Muscle of leg (tissue), 11 donors: ENCODE measurements around the gene CTTNBP2NL. TPM values are rescaled to one million over a fixed set of nuclear protein-coding genes. Genes with fewer than 3 reads are reported as not detected.

Experiments used
- DNase-seq: peaks from one replicate; pipeline ENCODE4 v3.0.0; 2013
- H3K27ac ChIP-seq: one replicate; pipeline ENCODE4 v1.5.1; 2013; ENCODE audit warnings: mild to moderate bottlenecking, low read length, control low read depth
- H3K27me3 ChIP-seq: one replicate; pipeline ENCODE4 v1.6.1; 2013; ENCODE audit warnings: low read length; ENCODE audit not compliant: control insufficient read depth, insufficient read depth
- H3K36me3 ChIP-seq: one replicate; pipeline ENCODE4 v1.6.1; 2013; ENCODE audit warnings: low read length; ENCODE audit not compliant: control insufficient read depth, insufficient read depth
- H3K4me1 ChIP-seq: one replicate; pipeline ENCODE4 v1.6.1; 2013; ENCODE audit warnings: low read length; ENCODE audit not compliant: control insufficient read depth, insufficient read depth
- H3K4me3 ChIP-seq: one replicate; pipeline ENCODE4 v1.5.1; 2013; ENCODE audit warnings: low read length, control low read depth
- H3K9me3 ChIP-seq: replicated peaks from 2 replicates; pipeline ENCODE4 v1.6.1; 2013; ENCODE audit warnings: low read depth, low read length; ENCODE audit not compliant: control insufficient read depth
- WGBS: methylation state at CpG from one replicate; pipeline ENCODE4 v1.1.5; 2013; ENCODE audit warnings: missing lambda C conversion rate; ENCODE audit not compliant: insufficient coverage; 5-methylcytosine and 5-hydroxymethylcytosine counted together
- polyA plus RNA-seq, 8 donors: library from polyadenylated mRNA; unstranded; fragments of 120-200 nt; gene quantifications; one replicate each; pipeline versions ENCODE4 v1.2.1 to v1.2.3, GENCODE V29; 2013; ENCODE audit warnings: inconsistent platforms in 1 of 8, low replicate concordance in 1 of 8; ENCODE audit not compliant: insufficient read length in 8 of 8, insufficient read depth in 1 of 8
- total RNA-seq: library from RNA; stranded (reverse); fragments of 120-200 nt; gene quantifications from one replicate; pipeline ENCODE4 v1.2.4, GENCODE V29; 2013

CTTNBP2NL gene
- total and polyA plus RNA-seq, 9 donors = 8.3 to 19.4 (median 15.1) TPM

DNA sequence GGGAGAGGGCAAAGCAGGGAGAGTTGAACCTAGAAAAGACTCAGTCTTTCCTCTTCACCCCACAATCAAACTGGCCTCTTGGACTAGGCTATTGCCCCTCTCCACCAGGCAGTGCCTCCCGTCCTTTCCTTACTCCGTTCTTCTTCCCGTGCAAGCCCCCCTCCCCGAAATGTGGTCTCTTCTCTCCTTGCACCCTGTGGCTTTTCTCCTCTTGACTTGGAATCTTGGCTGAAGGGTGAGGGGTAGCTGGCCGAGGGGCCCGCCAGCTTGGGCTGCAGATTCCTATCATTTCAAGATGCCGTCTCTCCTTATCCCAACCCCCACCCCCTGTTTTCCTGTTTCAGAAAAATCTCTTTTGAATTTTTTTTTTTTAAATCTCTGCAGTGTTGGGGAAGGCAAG lies 114.3 kb downstream of the CTTNBP2NL start:
- Histone ChIP-seq H3K36me3 (no peaks in the 10 kb centered on the region), H3K4me1 (peaks cover 14% of the 10 kb centered on the region), H3K9me3 (no peaks in the 10 kb centered on the region), H3K27me3 (peaks cover 68% of the 10 kb centered on the region), H3K27ac (no peak overlapping the region), H3K4me3 (no peak overlapping the region)
- WGBS = no CpG with 5 or more reads among the region's 7 CpGs
- DNase-seq = no peak

Other genes starting within 250 kb of the CTTNBP2NL start
- gene WNT2B, start 112.8 kb downstream of the CTTNBP2NL start, total RNA-seq = 7.8 TPM
- gene WNT2B, start 112.8 kb downstream of the CTTNBP2NL start, polyA plus RNA-seq = 1 to 10 TPM; 2.6 to 6.4 (median 3.9) TPM
- 18.5 TPM for gene ST7L, start 222.9 kb downstream of the CTTNBP2NL start, total RNA-seq
- 10 to 100 TPM; 14.6 to 20.8 (median 16.5) TPM for gene ST7L, start 222.9 kb downstream of the CTTNBP2NL start, polyA plus RNA-seq
- gene CAPZA1, start 223.6 kb downstream of the CTTNBP2NL start, total RNA-seq = 86.2 TPM
- 100 to 1,000 TPM in 1 of 8 donors, 10 to 100 TPM in 7; 66.6 to 101 (median 81.7) TPM for gene CAPZA1, start 223.6 kb downstream of the CTTNBP2NL start, polyA plus RNA-seq